Measurements from ENCODE around the gene PRIMA1.

The PRIMA1 gene

DNA sequence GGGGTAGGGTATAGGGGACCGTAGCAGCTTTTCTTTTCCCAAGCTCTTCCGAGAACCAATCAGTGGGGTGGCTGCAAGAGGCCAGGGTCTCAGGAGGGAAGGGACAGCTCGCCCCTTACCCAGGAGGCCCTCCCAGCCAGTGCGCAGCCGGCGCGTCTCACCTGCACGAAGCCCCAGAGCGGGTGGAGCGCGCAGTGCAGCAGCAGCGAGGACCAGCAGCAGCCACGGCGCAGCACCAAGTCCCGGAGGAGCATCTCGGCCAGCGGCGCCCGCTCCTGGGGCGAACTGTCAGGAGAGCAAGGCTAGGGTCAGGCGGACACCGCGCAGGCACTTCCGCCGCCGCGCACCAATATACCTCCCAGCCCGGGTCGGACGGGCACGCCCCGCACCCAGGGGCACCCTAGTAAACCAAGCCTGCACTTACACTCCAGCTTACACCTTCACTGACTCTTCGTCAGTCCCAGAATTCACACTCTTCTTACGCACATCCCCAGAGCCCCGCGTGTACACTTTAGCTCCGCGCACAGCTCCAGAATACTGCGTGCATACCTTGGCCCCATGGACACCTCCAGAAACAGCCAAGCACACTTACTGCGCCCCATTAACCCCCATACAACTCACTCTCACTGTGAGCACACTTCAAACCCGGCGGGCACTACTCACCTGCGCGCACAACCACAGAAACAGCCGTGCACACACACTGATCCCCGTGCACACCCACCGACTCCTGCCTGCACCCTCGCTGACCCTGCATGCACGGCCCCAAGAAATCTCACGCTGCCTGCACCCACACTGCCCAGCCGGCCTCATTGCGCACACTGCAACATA, 606 bp downstream of the PRIMA1 start:
- no peak overlapping the region for H3K4me3 ChIP-seq (replicated peaks; ENCODE audit: low read depth, low read length)
- no peak for DNase-seq (ENCODE audit: extremely low read depth, low read depth)
- TF ChIP-seq, protein P1, sequence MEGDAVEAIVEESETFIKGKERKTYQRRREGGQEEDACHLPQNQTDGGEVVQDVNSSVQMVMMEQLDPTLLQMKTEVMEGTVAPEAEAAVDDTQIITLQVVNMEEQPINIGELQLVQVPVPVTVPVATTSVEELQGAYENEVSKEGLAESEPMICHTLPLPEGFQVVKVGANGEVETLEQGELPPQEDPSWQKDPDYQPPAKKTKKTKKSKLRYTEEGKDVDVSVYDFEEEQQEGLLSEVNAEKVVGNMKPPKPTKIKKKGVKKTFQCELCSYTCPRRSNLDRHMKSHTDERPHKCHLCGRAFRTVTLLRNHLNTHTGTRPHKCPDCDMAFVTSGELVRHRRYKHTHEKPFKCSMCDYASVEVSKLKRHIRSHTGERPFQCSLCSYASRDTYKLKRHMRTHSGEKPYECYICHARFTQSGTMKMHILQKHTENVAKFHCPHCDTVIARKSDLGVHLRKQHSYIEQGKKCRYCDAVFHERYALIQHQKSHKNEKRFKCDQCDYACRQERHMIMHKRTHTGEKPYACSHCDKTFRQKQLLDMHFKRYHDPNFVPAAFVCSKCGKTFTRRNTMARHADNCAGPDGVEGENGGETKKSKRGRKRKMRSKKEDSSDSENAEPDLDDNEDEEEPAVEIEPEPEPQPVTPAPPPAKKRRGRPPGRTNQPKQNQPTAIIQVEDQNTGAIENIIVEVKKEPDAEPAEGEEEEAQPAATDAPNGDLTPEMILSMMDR (IDR thresholded peaks at IDR 0.05; ENCODE audit: low read depth, low read length, missing control alignments), result no peak

DNA sequence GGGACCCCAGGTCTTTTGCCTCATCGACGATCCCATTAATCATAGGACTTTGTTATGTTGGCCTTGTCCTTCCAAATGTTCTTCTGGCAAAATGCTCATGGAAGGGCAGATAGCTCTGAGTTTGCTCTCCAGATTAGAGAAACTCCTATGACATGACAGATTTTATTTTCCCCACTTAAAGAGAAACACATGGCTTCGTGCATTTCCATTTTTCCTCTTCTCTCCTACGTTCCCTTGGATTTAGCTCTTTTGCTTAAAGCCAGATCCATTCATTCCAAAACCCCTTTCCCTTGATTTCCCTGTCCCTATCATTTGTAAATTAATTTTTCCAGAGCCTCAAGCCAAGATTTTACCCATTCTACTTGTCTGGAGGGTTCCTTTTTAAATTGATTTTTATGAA, 2.9 kb downstream of the PRIMA1 start:
- TF ChIP-seq, protein P1 (IDR thresholded peaks at IDR 0.05; ENCODE audit: low read depth, low read length, missing control alignments), result no peak
- DNase-seq (ENCODE audit: extremely low read depth, low read depth), result no peak
- H3K4me3 ChIP-seq (replicated peaks; ENCODE audit: low read depth, low read length), result no peak overlapping the region

DNA sequence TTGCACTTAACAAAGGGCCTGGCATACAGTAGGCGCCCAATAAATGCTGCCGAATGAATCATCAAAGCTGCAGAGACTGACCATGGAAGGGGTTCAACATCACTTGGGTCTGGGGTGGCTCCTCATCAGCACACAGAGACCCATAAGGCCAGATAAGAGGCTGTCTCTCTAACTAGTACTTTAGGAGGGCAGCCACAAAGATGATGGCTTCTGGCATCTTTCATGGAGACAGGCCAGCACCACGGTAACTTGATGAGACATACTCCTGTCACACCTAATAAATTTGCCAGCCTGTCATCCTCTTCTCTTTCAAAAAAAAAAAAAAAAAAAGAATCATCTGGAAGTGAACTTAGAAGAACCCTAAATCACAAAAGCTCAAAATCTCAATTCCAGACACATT, 3.4 kb downstream of the PRIMA1 start:
- TF ChIP-seq, protein P1 (IDR thresholded peaks at IDR 0.05; ENCODE audit: low read depth, low read length, missing control alignments), result no peak
- no peak overlapping the region for H3K4me3 ChIP-seq (replicated peaks; ENCODE audit: low read depth, low read length)
- DNase-seq (ENCODE audit: extremely low read depth, low read depth), result no peak

DNA sequence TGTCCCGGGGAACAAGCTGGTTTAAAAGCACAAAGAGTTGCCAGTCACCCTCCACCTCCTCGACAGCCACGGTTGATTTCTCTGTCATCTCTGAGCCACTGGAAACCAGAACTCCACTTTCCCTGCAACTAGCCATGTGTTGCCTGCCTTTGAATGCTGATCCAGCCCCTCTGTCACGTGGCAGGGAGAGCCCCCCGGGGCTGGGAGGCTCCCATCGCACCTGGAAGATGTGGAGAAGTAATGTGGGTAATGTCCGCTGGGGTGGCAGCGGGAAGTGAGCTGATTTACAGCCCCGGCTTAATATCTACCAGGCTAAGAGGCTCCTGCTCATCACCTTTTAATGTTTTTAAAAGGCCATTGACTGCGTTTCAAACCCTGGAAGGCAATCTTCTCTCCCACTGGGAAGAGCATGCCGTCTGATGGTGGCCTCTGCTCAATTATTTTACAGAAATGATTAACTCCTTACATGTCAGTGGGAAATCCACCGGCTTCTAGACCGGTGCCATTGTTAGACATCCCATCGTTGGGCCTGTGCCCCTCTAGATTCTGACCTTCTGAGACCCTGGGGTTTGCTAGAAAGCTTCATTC, 7.4 kb downstream of the PRIMA1 start:
- no peak for DNase-seq (ENCODE audit: extremely low read depth, low read depth)
- H3K4me3 ChIP-seq (replicated peaks; ENCODE audit: low read depth, low read length), result no peak overlapping the region
- TF ChIP-seq, protein P1 (IDR thresholded peaks at IDR 0.05; ENCODE audit: low read depth, low read length, missing control alignments), result no peak

DNA sequence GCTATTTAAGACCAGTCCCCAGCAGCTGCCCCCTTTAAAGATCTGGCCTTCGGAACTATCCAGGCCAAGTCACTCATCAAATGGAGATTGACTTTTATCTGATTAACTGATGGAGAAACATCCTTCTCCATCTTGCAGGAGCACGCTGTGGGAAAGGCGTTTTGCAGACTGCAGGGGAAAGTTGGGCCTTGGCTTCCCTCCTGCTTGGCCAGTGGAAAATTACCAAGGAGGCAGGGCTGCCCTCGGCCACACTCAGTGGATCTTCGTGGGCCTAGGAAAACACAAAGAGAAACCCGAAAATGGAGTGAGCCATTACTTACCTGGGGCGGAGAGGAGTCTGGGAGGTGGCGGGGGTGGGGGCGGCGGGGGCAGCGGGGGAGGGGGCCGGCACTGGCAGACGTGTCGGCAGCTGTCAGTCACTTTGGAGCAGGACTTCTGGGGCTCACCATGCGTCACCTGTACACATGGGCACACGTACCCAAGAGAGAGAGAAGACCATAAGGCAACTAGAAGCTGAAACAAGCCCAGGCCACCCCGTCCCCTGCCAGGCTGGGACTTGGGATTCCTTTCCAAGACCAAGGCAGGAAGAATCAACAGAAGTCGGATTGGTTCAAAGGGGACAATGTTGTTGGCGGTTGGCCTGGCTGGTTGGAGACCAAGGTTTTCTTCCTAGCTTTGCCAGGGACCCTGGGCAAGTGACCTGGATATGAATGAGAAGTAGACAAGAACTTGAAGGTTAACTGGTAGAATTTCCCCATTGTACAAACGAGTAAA, 9.2 kb downstream of the PRIMA1 start:
- TF ChIP-seq, protein P1 (IDR thresholded peaks at IDR 0.05; ENCODE audit: low read depth, low read length, missing control alignments), result no peak
- no peak overlapping the region for H3K4me3 ChIP-seq (replicated peaks; ENCODE audit: low read depth, low read length)
- no peak for DNase-seq (ENCODE audit: extremely low read depth, low read depth)

DNA sequence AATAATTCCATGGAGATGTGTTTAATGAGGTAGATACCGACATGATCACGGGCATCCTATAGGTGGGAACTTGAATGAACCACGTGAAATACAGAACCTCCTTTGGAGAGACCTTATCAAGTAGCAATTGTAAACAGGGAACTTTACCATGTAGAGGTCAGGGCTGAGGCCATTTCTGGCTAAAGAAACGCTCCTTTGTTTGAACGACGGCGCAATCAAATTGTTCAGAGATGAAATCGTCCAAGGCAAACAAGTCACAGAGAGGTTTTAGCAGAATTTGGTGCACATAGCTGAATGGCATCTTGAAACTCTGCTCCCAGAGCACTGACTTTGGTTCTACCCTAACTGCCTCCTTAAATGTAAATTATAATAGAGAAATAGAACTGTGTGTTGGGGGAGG, 9.8 kb downstream of the PRIMA1 start:
- no peak for DNase-seq (ENCODE audit: extremely low read depth, low read depth)
- TF ChIP-seq, protein P1 (IDR thresholded peaks at IDR 0.05; ENCODE audit: low read depth, low read length, missing control alignments), result no peak
- H3K4me3 ChIP-seq (replicated peaks; ENCODE audit: low read depth, low read length), result no peak overlapping the region
